ENCODE data around the gene LCLAT1. TPM values are rescaled to one million over a fixed set of nuclear protein-coding genes. Genes with fewer than 3 reads are reported as not detected.
A peak's percentile ranks its signal among the peaks of the same experiment; 100 is the strongest.

Gene LCLAT1
- total and polyA plus RNA-seq, 4 donors = 2.3 to 22.3 (median 9.4) TPM

GRCh38 chr2:30664761-30665358, 217.8 kb downstream of the LCLAT1 start:
- no peak overlapping the region for H3K27ac ChIP-seq (ENCODE audit: low read depth in 1 of 2, low read length in 2 of 2)
- WGBS, 2 donors = 74 to 75% methylated on average over 8 of the region's 8 CpGs
- ATAC-seq (ENCODE audit: low FRiP score) (no peak), DNase-seq (peak; percentile 60 to 83)
- no peaks in the 10 kb centered on the region for H3K4me1 ChIP-seq (ENCODE audit: control insufficient read depth in 1 of 2, insufficient read depth in 2 of 2, low read length in 2 of 2)
- no peaks in the 10 kb centered on the region for H3K36me3 ChIP-seq (ENCODE audit: control insufficient read depth in 1 of 2, insufficient read depth in 2 of 2, low read length in 1 of 2)
- no peak overlapping the region for H3K4me3 ChIP-seq (ENCODE audit: low read length in 2 of 2)
- no peaks in the 10 kb centered on the region for H3K27me3 ChIP-seq (ENCODE audit: control insufficient read depth in 1 of 2, insufficient read depth in 2 of 2, low read length in 1 of 2)
- intact Hi-C loops (cut with DNase I) = no loop called here
- H3K9me3 ChIP-seq (ENCODE audit: control insufficient read depth, low read length) = peaks cover 2% of the 10 kb centered on the region

GRCh38 chr2:30665761-30666265, 218.8 kb downstream of the LCLAT1 start:
- intact Hi-C loops (cut with DNase I) = no loop called here
- peaks cover 0 to 3% of the 10 kb centered on the region in 2 donors for H3K36me3 ChIP-seq (ENCODE audit: control insufficient read depth in 1 of 2, insufficient read depth in 2 of 2, low read length in 1 of 2)
- no peaks in the 10 kb centered on the region for H3K27me3 ChIP-seq (ENCODE audit: control insufficient read depth in 1 of 2, insufficient read depth in 2 of 2, low read length in 1 of 2)
- no peak for DNase-seq
- H3K4me1 ChIP-seq (ENCODE audit: control insufficient read depth in 1 of 2, insufficient read depth in 2 of 2, low read length in 2 of 2) = no peaks in the 10 kb centered on the region
- H3K27ac ChIP-seq (ENCODE audit: low read depth in 1 of 2, low read length in 2 of 2) = peak overlapping the region in 1 of 2 donors; percentile 58
- H3K4me3 ChIP-seq (ENCODE audit: low read length in 2 of 2) = no peak overlapping the region
- 94 to 96% methylated on average over 3 of the region's 3 CpGs for WGBS, 2 donors
- H3K9me3 ChIP-seq (ENCODE audit: control insufficient read depth, low read length) = peaks cover 2% of the 10 kb centered on the region
- no peak for ATAC-seq (ENCODE audit: low FRiP score)

- intact Hi-C loops (cut with DNase I) = no loop called here
- WGBS, 2 donors = 33 to 44% methylated on average over 4 of the region's 4 CpGs
- Histone ChIP-seq H3K4me3 (ENCODE audit: low read length in 2 of 2) (no peak overlapping the region), H3K27ac (ENCODE audit: low read depth in 1 of 2, low read length in 2 of 2) (peak overlapping the region in 1 of 2 donors; percentile 58), H3K4me1 (ENCODE audit: control insufficient read depth in 1 of 2, insufficient read depth in 2 of 2, low read length in 2 of 2) (no peaks in the 10 kb centered on the region), H3K27me3 (ENCODE audit: control insufficient read depth in 1 of 2, insufficient read depth in 2 of 2, low read length in 1 of 2) (no peaks in the 10 kb centered on the region), H3K9me3 (ENCODE audit: control insufficient read depth, low read length) (peaks cover 2% of the 10 kb centered on the region), H3K36me3 (ENCODE audit: control insufficient read depth in 1 of 2, insufficient read depth in 2 of 2, low read length in 1 of 2) (peaks cover 0 to 3% of the 10 kb centered on the region in 2 donors)
- DNase-seq = no peak
- no peak for ATAC-seq (ENCODE audit: low FRiP score)
These were observed 219.3 kb downstream of the LCLAT1 start for GRCh38 chr2:30666266-30666874.

GRCh38 chr2:30670453-30670852, 223.4 kb downstream of the LCLAT1 start:
- Histone ChIP-seq H3K9me3 (ENCODE audit: control insufficient read depth, low read length) (peaks cover 2% of the 10 kb centered on the region), H3K36me3 (ENCODE audit: control insufficient read depth in 1 of 2, insufficient read depth in 2 of 2, low read length in 1 of 2) (peaks cover 0 to 3% of the 10 kb centered on the region in 2 donors), H3K4me3 (ENCODE audit: low read length in 2 of 2) (no peak overlapping the region), H3K27me3 (ENCODE audit: control insufficient read depth in 1 of 2, insufficient read depth in 2 of 2, low read length in 1 of 2) (no peaks in the 10 kb centered on the region), H3K27ac (ENCODE audit: low read depth in 1 of 2, low read length in 2 of 2) (no peak overlapping the region), H3K4me1 (ENCODE audit: control insufficient read depth in 1 of 2, insufficient read depth in 2 of 2, low read length in 2 of 2) (no peaks in the 10 kb centered on the region)
- ATAC-seq (ENCODE audit: low FRiP score) = no peak
- WGBS, 2 donors = 74 to 84% methylated on average over 2 of the region's 2 CpGs
- intact Hi-C loops (cut with DNase I) = no loop called here
- DNase-seq = no peak

- WGBS, 2 donors = 87 to 89% methylated on average over 4 of the region's 4 CpGs
- Histone ChIP-seq H3K36me3 (ENCODE audit: control insufficient read depth in 1 of 2, insufficient read depth in 2 of 2, low read length in 1 of 2) (peaks cover 0 to 3% of the 10 kb centered on the region in 2 donors), H3K27me3 (ENCODE audit: control insufficient read depth in 1 of 2, insufficient read depth in 2 of 2, low read length in 1 of 2) (no peaks in the 10 kb centered on the region), H3K4me3 (ENCODE audit: low read length in 2 of 2) (no peak overlapping the region), H3K4me1 (ENCODE audit: control insufficient read depth in 1 of 2, insufficient read depth in 2 of 2, low read length in 2 of 2) (no peaks in the 10 kb centered on the region), H3K9me3 (ENCODE audit: control insufficient read depth, low read length) (peaks cover 2% of the 10 kb centered on the region), H3K27ac (ENCODE audit: low read depth in 1 of 2, low read length in 2 of 2) (no peak overlapping the region)
- no peak for DNase-seq
- ATAC-seq (ENCODE audit: low FRiP score) = no peak
- intact Hi-C loops (cut with DNase I) = no loop called here
These were observed 226.1 kb downstream of the LCLAT1 start for GRCh38 chr2:30673127-30673526.

GRCh38 chr2:30675758-30676157, 228.7 kb downstream of the LCLAT1 start:
- Histone ChIP-seq H3K27me3 (ENCODE audit: control insufficient read depth in 1 of 2, insufficient read depth in 2 of 2, low read length in 1 of 2) (no peaks in the 10 kb centered on the region), H3K36me3 (ENCODE audit: control insufficient read depth in 1 of 2, insufficient read depth in 2 of 2, low read length in 1 of 2) (no peaks in the 10 kb centered on the region), H3K27ac (ENCODE audit: low read depth in 1 of 2, low read length in 2 of 2) (no peak overlapping the region), H3K4me3 (ENCODE audit: low read length in 2 of 2) (no peak overlapping the region), H3K4me1 (ENCODE audit: control insufficient read depth in 1 of 2, insufficient read depth in 2 of 2, low read length in 2 of 2) (no peaks in the 10 kb centered on the region), H3K9me3 (ENCODE audit: control insufficient read depth, low read length) (no peaks in the 10 kb centered on the region)
- no peak for ATAC-seq (ENCODE audit: low FRiP score)
- DNase-seq = no peak
- intact Hi-C loops (cut with DNase I) = no loop called here
- WGBS, 2 donors = 78 to 82% methylated on average over 2 of the region's 2 CpGs

DNA sequence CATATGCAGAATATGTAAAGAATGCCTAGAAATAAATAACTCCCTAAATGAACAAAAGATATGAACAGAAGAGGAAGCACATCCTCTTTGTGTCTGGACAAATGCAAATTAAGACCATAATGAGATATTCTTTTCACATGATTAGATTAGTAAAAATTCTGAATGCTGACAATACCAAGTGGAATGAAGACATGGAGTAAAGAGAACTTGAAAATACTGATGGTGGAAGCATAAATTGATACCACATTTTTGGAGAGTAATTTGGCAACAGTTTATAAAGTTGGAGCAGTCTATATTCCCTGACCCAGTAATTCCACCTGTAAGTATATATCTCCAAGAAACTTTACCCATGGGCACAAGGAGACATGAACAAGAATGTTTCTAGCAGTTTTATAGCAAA, 230.2 kb downstream of the LCLAT1 start:
- DNase-seq (no peak), ATAC-seq (ENCODE audit: low FRiP score) (no peak)
- intact Hi-C loops (cut with DNase I) = no loop called here
- Histone ChIP-seq H3K9me3 (ENCODE audit: control insufficient read depth, low read length) (no peaks in the 10 kb centered on the region), H3K4me1 (ENCODE audit: control insufficient read depth in 1 of 2, insufficient read depth in 2 of 2, low read length in 2 of 2) (no peaks in the 10 kb centered on the region), H3K4me3 (ENCODE audit: low read length in 2 of 2) (no peak overlapping the region), H3K27me3 (ENCODE audit: control insufficient read depth in 1 of 2, insufficient read depth in 2 of 2, low read length in 1 of 2) (no peaks in the 10 kb centered on the region), H3K27ac (ENCODE audit: low read depth in 1 of 2, low read length in 2 of 2) (no peak overlapping the region), H3K36me3 (ENCODE audit: control insufficient read depth in 1 of 2, insufficient read depth in 2 of 2, low read length in 1 of 2) (no peaks in the 10 kb centered on the region)

DNA sequence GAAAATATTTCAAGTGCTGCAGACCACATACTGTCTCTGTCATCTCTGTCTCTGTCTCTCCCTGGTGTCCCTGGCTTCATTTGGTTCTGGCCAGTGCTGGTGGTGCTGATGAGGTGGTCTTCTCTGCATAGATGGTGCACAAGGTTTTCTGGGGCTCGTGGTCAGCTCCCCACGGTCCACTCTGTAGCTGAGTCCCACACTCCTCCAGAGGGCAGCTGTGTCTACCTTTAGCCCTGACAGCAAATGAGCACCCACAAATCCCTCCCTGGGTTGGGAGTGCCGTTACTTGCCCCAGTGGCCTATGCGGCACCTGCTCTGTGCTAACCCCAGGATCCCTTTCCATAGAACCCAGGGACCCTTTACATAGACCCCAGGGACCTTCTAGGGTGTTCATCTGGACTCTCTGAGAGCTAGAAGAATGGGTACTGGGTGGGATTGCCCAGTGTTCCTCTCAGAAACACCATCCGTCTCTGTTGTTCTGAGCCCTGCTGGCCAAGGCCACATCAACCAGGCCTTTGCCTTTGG, 230.9 kb downstream of the LCLAT1 start:
- no peaks in the 10 kb centered on the region for H3K36me3 ChIP-seq (ENCODE audit: control insufficient read depth in 1 of 2, insufficient read depth in 2 of 2, low read length in 1 of 2)
- no peaks in the 10 kb centered on the region for H3K27me3 ChIP-seq (ENCODE audit: control insufficient read depth in 1 of 2, insufficient read depth in 2 of 2, low read length in 1 of 2)
- H3K9me3 ChIP-seq (ENCODE audit: control insufficient read depth, low read length) = no peaks in the 10 kb centered on the region
- intact Hi-C loops (cut with DNase I) = no loop called here
- ATAC-seq (ENCODE audit: low FRiP score) = no peak
- no peak overlapping the region for H3K4me3 ChIP-seq (ENCODE audit: low read length in 2 of 2)
- no peak for DNase-seq
- H3K27ac ChIP-seq (ENCODE audit: low read depth in 1 of 2, low read length in 2 of 2) = no peak overlapping the region
- WGBS, 2 donors = 89 to 92% methylated on average over 5 of the region's 5 CpGs
- no peaks in the 10 kb centered on the region for H3K4me1 ChIP-seq (ENCODE audit: control insufficient read depth in 1 of 2, insufficient read depth in 2 of 2, low read length in 2 of 2)

All from aorta (tissue), 5 donors.